Measurements from ENCODE around the gene AKAP7.

- TF ChIP-seq, protein P1, sequence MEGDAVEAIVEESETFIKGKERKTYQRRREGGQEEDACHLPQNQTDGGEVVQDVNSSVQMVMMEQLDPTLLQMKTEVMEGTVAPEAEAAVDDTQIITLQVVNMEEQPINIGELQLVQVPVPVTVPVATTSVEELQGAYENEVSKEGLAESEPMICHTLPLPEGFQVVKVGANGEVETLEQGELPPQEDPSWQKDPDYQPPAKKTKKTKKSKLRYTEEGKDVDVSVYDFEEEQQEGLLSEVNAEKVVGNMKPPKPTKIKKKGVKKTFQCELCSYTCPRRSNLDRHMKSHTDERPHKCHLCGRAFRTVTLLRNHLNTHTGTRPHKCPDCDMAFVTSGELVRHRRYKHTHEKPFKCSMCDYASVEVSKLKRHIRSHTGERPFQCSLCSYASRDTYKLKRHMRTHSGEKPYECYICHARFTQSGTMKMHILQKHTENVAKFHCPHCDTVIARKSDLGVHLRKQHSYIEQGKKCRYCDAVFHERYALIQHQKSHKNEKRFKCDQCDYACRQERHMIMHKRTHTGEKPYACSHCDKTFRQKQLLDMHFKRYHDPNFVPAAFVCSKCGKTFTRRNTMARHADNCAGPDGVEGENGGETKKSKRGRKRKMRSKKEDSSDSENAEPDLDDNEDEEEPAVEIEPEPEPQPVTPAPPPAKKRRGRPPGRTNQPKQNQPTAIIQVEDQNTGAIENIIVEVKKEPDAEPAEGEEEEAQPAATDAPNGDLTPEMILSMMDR (IDR thresholded peaks at IDR 0.05; ENCODE audit: poor library complexity, severe bottlenecking), result no peak
- TF ChIP-seq EP300 (conservative IDR thresholded peaks at IDR 0.05; ENCODE audit: poor library complexity, severe bottlenecking) (no peak), SMC3 (conservative IDR thresholded peaks at IDR 0.05; ENCODE audit: poor library complexity) (no peak), RAD21 (conservative IDR thresholded peaks at IDR 0.05) (no peak)
Observed at GRCh38 chr6:131107151-131107550, 28.1 kb upstream of the AKAP7 start.

All from neural cell (in vitro differentiated cells).